ENCODE results near the gene FOXK2.
A peak's percentile ranks its signal among the peaks of the same experiment; 100 is the strongest.

Gene FOXK2

GRCh38 chr17:82518826-82519810 lies at the start of gene FOXK2:
FOXK2 (plus strand) TSS chr17:82519732; CDS start chr17:82519889, 157 bp downstream.
- DNase-seq (ENCODE audit: low read depth in 2 of 2) = peak; percentile 88 to 89

GRCh38 chr17:82470065-82470464 lies 49.5 kb upstream of the FOXK2 start:
- DNase-seq (ENCODE audit: low read depth in 2 of 2) = no peak

DNA sequence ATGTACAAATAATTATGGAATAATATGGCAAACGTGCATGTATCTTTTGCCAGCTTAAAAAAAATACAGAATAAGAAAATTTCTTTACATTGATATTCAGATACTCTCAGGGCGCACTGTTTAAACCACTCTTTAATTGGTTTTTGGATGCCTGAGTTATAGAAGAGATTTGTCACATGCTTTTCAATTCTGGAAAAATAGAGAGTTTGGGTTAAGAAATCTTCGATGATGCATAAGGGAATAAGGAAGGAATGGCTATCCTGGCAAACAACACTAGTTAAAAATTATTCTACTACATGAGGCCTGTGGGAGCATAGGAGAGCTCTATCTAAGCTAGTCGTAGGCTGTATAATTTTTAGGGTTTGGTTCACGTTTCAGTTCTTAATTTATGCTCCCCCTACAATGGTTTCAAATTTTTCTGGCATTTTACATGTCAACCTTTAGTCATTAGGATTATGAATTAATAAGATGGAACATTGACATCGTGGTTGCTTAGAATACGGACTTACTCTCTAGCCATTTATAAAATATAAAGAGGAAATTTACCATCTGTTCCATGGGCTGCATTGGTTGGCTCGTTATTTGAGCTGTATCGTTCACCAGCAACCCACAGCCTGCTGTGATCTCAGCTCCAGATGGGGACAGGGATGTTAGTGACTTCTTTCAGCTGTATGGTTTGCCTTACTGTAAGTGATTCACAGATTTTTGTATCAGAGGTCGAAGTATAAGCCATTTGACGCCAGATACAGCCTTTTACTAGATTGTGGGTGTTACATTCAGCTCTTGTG lies 45.1 kb upstream of the FOXK2 start:
- no peak for DNase-seq (ENCODE audit: low read depth in 2 of 2)

- no peak for DNase-seq (ENCODE audit: low read depth in 2 of 2)
Measured at GRCh38 chr17:82475458-82475857, 44.1 kb upstream of the FOXK2 start.

- no peak for DNase-seq (ENCODE audit: low read depth in 2 of 2)
Measured at GRCh38 chr17:82477934-82478333, 41.6 kb upstream of the FOXK2 start.

DNA sequence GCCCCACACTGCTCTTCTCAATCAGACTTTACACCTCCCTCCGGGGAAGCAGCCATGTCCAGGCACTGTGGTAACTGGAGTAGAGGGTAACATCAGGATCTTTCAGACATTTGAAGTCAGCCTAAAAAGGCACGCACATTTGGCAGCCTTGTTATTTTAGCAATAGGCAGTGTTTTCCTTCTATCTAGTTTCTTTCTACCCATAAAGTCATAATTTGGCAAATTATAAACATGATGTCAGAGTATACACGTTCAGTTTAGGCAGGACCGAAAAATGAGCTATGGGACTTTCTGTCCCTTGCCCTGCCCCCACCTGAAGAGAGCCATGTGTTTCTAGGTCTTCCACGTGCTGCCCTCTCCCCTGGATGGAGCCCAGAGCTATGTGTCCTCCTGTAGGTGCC lies 39.9 kb upstream of the FOXK2 start:
- no peak for DNase-seq (ENCODE audit: low read depth in 2 of 2)

GRCh38 chr17:82480318-82480717 lies 39.2 kb upstream of the FOXK2 start:
- no peak for DNase-seq (ENCODE audit: low read depth in 2 of 2)

DNA sequence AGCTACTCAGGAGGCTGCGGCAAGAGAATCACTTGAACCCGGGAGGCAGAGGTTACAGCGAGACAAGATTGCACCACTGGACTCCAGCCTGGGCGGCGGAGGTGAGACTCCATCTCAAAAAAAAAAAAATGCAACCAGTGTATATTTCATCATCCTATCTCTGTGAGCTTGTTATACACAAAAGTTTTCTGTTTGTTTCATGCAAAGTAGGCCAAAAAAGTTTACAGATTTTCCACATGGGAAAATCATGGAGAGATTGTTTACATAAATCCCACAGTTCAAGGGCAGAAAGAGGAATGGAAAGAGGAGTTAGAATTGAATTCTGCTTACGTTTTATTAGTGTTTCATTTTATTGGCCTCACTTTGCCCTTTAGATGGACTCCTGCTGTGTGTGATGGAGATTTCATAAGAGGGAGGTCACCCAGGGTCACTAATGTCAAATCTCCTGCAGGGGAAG lies 36.3 kb upstream of the FOXK2 start:
- no peak for DNase-seq (ENCODE audit: low read depth in 2 of 2)

- no peak for DNase-seq (ENCODE audit: low read depth in 2 of 2)
Measured at GRCh38 chr17:82483836-82484235, 35.7 kb upstream of the FOXK2 start.

- DNase-seq (ENCODE audit: low read depth in 2 of 2) = no peak
Measured at GRCh38 chr17:82486231-82487094, 33.1 kb upstream of the FOXK2 start.

GRCh38 chr17:82487910-82488309 lies 31.6 kb upstream of the FOXK2 start:
- no peak for DNase-seq (ENCODE audit: low read depth in 2 of 2)

- DNase-seq (ENCODE audit: low read depth in 2 of 2) = no peak
Measured at GRCh38 chr17:82489117-82489516, 30.4 kb upstream of the FOXK2 start.

DNA sequence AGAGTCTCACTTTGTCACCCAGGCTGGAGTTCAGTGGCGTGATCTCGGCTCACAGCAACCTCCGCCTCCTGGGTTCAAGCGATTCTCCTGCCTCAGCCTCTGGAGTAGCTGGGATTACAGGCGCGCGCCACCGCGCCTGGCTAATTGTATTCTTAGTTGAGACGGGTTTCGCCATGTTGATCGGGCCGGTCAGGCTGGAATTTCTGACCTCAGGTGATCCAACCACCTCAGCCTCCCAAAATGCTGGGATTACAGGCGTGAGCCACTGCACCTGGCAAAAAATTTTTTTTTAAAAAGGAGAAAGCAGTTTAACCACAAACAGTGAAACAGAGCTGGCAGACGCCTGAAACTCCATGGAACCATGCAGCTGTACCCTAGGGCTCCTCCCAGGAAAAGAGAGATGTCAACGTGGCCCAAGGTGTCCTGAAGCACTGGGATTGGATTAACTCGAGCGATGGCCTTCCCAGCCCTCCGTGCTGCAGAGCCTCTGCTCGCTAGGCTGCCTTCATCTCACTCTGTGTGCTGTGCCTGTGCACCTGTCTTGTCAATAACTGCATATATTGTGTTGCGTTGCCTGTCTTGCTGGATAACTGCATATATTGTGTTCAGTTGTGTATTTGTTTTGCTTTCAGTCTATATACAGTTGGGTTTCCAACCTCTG lies 29.6 kb upstream of the FOXK2 start:
- DNase-seq (ENCODE audit: low read depth in 2 of 2) = no peak

- DNase-seq (ENCODE audit: low read depth in 2 of 2) = no peak
Measured at GRCh38 chr17:82490512-82491195, 28.9 kb upstream of the FOXK2 start.

DNA sequence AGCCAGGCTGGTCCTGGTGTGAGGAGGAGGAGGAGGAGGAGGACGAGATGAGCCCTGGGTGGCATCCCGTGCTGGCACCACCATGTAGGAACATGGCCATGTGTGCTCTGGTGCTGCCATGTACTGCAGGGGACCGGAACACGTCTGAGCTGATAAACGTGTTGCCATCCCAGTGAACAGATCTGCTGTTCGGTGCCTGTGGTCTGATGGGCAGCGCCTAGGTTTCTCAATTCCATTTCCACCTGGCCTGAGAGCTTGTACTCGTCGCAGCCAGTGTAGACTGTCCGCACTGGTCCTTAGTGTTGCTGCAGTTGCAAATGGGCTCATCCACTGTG lies 28.4 kb upstream of the FOXK2 start:
- DNase-seq (ENCODE audit: low read depth in 2 of 2) = no peak

GRCh38 chr17:82491533-82491932 lies 28.0 kb upstream of the FOXK2 start:
- DNase-seq (ENCODE audit: low read depth in 2 of 2) = no peak

DNA sequence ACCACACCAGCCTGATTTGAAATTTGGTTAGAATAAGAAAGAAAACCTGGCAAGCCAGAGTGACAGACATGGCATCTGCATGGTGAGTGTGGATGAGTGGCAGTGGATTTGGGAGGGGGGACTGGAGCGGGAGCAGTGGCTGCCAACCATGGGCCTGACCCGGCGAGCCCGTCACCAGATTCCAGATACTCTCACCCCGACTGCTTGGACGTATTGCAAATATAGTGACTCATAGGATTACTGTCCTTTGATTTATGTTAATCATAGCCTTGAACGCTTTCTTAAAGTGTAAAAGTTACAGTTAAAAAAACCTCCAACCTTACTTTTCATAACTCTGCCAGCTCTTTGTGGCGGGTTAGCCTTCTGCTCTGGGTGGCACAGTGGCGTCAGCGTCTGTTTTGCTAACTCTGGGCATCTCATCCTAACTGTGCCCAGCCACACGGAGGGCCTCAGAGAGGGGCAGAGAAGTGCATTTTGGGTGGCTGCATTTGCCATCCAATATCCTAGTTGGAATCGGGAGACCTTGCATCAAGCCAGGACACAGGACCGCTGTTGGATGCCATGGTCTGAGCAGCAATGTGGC lies 26.8 kb upstream of the FOXK2 start:
- DNase-seq (ENCODE audit: low read depth in 2 of 2) = no peak

GRCh38 chr17:82493226-82493781 lies 26.2 kb upstream of the FOXK2 start:
- no peak for DNase-seq (ENCODE audit: low read depth in 2 of 2)

DNA sequence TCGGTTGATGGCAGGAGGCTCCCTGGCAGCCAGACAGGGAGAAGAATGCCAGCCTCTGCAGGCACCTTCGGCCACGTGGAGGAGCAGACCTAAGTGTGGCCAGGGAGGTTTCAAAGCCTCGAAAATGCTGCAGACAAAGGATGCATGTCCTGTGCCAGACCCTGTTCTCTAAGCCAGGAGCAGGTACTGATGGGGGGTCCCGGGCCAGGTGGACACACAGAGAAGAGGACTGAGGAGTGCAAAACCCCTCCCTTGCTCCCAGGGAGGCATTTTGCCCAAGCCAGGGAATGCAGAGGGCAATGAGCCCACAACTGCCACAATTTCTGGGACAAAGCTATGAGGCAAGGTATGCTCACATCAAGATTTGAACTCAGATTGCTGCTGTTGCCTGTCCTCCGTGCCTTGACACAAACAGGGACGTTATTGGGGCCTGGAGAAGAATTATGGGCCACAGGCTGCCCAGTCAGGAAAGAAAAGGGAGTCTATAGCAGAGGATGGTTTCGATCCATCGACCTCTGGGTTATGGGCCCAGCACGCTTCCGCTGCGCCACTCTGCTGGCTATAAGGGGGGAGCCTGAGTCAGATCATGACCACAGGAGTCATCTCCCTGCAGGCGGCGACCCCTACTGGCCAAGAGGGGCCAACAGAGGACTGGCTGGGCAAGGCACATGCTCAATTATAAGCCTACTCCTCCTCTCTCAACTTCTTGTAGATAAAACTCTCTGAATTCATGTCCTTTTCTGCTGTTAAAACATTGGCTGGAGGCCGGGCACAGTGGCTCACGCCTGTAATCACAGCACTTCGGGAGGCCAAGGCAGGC lies 25.1 kb upstream of the FOXK2 start:
- DNase-seq (ENCODE audit: low read depth in 2 of 2) = peak; percentile 79
